Chondrocyte (in vitro differentiated cells): ENCODE results near the gene RFNG. TPM values are rescaled to one million over a fixed set of nuclear protein-coding genes. Genes with fewer than 3 reads are reported as not detected.

ENCODE experiments used
- DNase-seq: peaks from one replicate; pipeline ENCODE4 v3.0.0; 2021; ENCODE audit warnings: mixed read lengths, low spot score
- H3K27ac Mint-ChIP-seq: one replicate; pipeline ENCODE4 v1.8.0; 2021; ENCODE audit warnings: mild to moderate bottlenecking, moderate library complexity, mixed read lengths; ENCODE audit not compliant: unreplicated experiment
- H3K27me3 Mint-ChIP-seq: 2 replicates; pipeline ENCODE4 v1.8.0; 2021; ENCODE audit warnings: low read depth, mixed read lengths
- H3K36me3 Mint-ChIP-seq: 2 replicates; pipeline ENCODE4 v1.8.0; 2021; ENCODE audit warnings: low read depth, mixed read lengths
- H3K4me1 Mint-ChIP-seq: 2 replicates; pipeline ENCODE4 v1.8.0; 2021; ENCODE audit warnings: low read depth, mild to moderate bottlenecking, mixed read lengths
- H3K4me3 Mint-ChIP-seq: one replicate; pipeline ENCODE4 v1.8.0; 2021; ENCODE audit warnings: mild to moderate bottlenecking, moderate library complexity, mixed read lengths; ENCODE audit not compliant: unreplicated experiment
- H3K9me3 Mint-ChIP-seq: 2 replicates; pipeline ENCODE4 v1.8.0; 2021; ENCODE audit warnings: low read depth, mixed read lengths
- CTCF ChIP-seq: fragments of 200-600 bp; sonication (generic); IDR thresholded peaks from 2 replicates; pipeline ENCODE4 v1.5.0; 2021; ENCODE audit warnings: antibody characterized with exemption, mild to moderate bottlenecking, moderate library complexity
- total RNA-seq: library from RNA; stranded (reverse); gene quantifications from 3 replicates; pipeline ENCODE4 v1.2.1, GENCODE V29; 2021

Gene RFNG
- total RNA-seq, 1 donor from 2014 or later = 47.4 TPM

GRCh38 chr17:82007495-82008257 lies 43.9 kb downstream of the RFNG start:
- Mint-ChIP-seq H3K36me3 (no peaks in the 10 kb centered on the region), H3K4me3 (no peak overlapping the region), H3K27ac (no peak overlapping the region), H3K9me3 (no peaks in the 10 kb centered on the region), H3K27me3 (no peaks in the 10 kb centered on the region), H3K4me1 (peaks cover 18% of the 10 kb centered on the region)
- peak; percentile 29 for TF ChIP-seq CTCF
- no peak for DNase-seq

- H3K36me3 Mint-ChIP-seq = no peaks in the 10 kb centered on the region
- no peak for TF ChIP-seq CTCF
Measured at GRCh38 chr17:82007228-82007494, 44.5 kb downstream of the RFNG start.

DNA sequence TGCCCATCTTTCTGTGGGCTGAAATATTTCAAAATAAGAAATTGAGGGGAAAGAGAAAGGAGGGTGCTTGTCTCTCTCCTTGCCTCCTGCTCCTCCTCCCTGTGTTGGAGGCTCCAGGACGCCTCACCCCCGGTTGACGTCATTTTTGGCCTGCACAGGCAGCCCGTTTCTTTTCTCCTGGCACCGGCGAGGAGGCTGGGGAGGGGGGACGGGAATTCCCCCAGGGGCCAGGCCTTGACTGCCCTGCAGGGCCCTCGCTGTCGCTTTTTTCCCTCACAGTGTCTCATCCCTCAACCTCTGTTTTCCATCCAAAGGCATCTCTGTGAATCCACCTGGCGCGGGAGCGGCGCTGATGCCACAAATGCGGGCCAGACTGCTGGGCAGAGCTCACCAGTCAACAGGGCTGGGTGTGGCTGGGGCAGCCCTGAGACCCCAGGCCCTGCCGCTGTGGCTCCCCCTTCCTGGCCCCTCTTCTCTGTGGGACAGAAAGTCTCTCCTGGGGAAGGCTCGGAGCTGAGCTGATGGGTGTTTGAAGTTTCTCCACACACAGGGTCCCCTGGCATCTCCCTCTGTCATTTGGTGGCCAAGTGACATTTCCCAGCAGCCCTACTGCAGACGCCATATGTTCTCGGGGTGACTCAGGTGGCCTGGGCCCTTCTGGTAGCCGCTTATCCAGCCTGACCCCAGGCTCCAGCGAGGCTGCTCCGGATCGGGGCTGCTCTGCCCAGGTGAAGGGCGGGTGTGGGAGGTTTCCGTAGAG lies 45.0 kb downstream of the RFNG start:
- H3K9me3 Mint-ChIP-seq = no peaks in the 10 kb centered on the region
- no peak overlapping the region for H3K4me3 Mint-ChIP-seq
- no peak overlapping the region for H3K27ac Mint-ChIP-seq
- no peaks in the 10 kb centered on the region for H3K36me3 Mint-ChIP-seq
- peaks cover 18% of the 10 kb centered on the region for H3K4me1 Mint-ChIP-seq
- DNase-seq = no peak
- no peak for TF ChIP-seq CTCF
- H3K27me3 Mint-ChIP-seq = no peaks in the 10 kb centered on the region

More at GRCh38 chr17:82007228-82007494, 44.5 kb downstream of the RFNG start:
- Mint-ChIP-seq H3K9me3 (no peaks in the 10 kb centered on the region), H3K27me3 (no peaks in the 10 kb centered on the region), H3K27ac (no peak overlapping the region), H3K4me1 (peaks cover 18% of the 10 kb centered on the region), H3K4me3 (no peak overlapping the region)
- no peak for DNase-seq

- Mint-ChIP-seq H3K9me3 (no peaks in the 10 kb centered on the region), H3K4me3 (no peak overlapping the region), H3K27me3 (no peaks in the 10 kb centered on the region), H3K27ac (no peak overlapping the region), H3K36me3 (no peaks in the 10 kb centered on the region), H3K4me1 (peaks cover 18% of the 10 kb centered on the region)
- TF ChIP-seq CTCF = no peak
- DNase-seq = no peak
Measured at GRCh38 chr17:82005701-82006348, 45.8 kb downstream of the RFNG start.
